ENCODE measurements around the gene LRIF1. TPM values are rescaled to one million over a fixed set of nuclear protein-coding genes. Genes with fewer than 3 reads are reported as not detected.

Gene LRIF1
- total and polyA plus RNA-seq, 2 of the 8 experiments (the other 6 are each of a cell fraction or from before 2014, with no cell fraction given): 5.2 to 19.3 TPM

DNA sequence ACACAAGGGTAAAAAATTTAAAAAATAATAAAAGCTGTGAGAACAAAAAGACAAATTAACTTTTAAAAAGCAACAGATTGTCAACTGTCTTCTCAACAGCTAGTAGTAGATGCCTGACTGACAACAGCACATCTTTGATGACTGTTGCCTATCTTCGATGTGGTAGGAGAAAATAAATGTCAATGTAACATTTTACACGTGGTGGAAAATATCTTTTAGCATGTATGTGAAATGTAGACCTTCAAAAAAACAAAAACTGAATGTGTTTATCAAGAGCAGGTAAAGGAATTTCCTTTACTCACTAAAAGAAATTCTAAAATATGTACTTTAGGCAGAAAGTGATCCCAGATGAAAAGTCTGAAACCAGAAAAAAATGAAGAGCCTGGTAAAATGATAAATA, 47.9 kb downstream of the LRIF1 start:
- 64% methylated on average over 2 of the region's 2 CpGs; no CpG with 5 or more reads in 1 of the 2 experiments for WGBS, 2 experiments (ENCODE audit: extremely low coverage in 1 of 2, insufficient coverage in 1 of 2, insufficient read length in 1 of 2, insufficient replicate concordance in 2 of 2, low coverage in 1 of 2, low lambda C conversion rate in 2 of 2, missing lambda C conversion rate in 1 of 2)
- TF ChIP-seq BRCA1 (IDR thresholded peaks at IDR 0.05; ENCODE audit: low read depth, low read length): no peak
- no peak for TF ChIP-seq SIX5 (IDR thresholded peaks at IDR 0.05; ENCODE audit: low read depth, low read length)
- no peak for TF ChIP-seq GTF2F1 (IDR thresholded peaks at IDR 0.05; ENCODE audit: borderline replicate concordance, low read depth, low read length)
- TF ChIP-seq RNF2 (IDR thresholded peaks at IDR 0.05; ENCODE audit: borderline replicate concordance, low read depth, low read length, missing control alignments, poor library complexity, severe bottlenecking): no peak
- no peak for TF ChIP-seq JUN (IDR thresholded peaks at IDR 0.05; ENCODE audit: low read depth, low read length)
- TF ChIP-seq EZH2 (IDR thresholded peaks at IDR 0.05; ENCODE audit: low read depth, low read length, severe bottlenecking): no peak
- no peak for TF ChIP-seq CHD2 (IDR thresholded peaks at IDR 0.05; ENCODE audit: low read length)
- TF ChIP-seq, protein P1, sequence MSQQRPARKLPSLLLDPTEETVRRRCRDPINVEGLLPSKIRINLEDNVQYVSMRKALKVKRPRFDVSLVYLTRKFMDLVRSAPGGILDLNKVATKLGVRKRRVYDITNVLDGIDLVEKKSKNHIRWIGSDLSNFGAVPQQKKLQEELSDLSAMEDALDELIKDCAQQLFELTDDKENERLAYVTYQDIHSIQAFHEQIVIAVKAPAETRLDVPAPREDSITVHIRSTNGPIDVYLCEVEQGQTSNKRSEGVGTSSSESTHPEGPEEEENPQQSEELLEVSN (IDR thresholded peaks at IDR 0.05): no peak
- no peak for TF ChIP-seq CHD1 (IDR thresholded peaks at IDR 0.05; ENCODE audit: low read depth, low read length)
- TF ChIP-seq HDAC6 (IDR thresholded peaks at IDR 0.05; ENCODE audit: low read depth, low read length): no peak
- TF ChIP-seq, protein P2, sequence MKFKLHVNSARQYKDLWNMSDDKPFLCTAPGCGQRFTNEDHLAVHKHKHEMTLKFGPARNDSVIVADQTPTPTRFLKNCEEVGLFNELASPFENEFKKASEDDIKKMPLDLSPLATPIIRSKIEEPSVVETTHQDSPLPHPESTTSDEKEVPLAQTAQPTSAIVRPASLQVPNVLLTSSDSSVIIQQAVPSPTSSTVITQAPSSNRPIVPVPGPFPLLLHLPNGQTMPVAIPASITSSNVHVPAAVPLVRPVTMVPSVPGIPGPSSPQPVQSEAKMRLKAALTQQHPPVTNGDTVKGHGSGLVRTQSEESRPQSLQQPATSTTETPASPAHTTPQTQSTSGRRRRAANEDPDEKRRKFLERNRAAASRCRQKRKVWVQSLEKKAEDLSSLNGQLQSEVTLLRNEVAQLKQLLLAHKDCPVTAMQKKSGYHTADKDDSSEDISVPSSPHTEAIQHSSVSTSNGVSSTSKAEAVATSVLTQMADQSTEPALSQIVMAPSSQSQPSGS (IDR thresholded peaks at IDR 0.05; ENCODE audit: low read length): no peak
- no peak for TF ChIP-seq TBP (IDR thresholded peaks at IDR 0.05; ENCODE audit: low read depth, low read length)
- H3K27me3 ChIP-seq (replicated peaks in 1 of 4; ENCODE audit: control insufficient read depth in 3 of 4, extremely low read depth in 1 of 4, insufficient read depth in 3 of 4, low read length in 3 of 4): no peaks in the 10 kb centered on the region
- H3K56ac ChIP-seq (replicated peaks; ENCODE audit: insufficient read length, low read depth, low read length): no peak overlapping the region
- no peak overlapping the region for H3K4me2 ChIP-seq (ENCODE audit: insufficient read depth in 1 of 2, low read depth in 2 of 2, low read length in 2 of 2)
- no peak overlapping the region for H3K18ac ChIP-seq (ENCODE audit: extremely low read depth, low read length)
- no peak overlapping the region for H2BK120ac ChIP-seq (replicated peaks; ENCODE audit: low read depth, low read length)
- H3K23me2 ChIP-seq (ENCODE audit: low read depth, low read length): no peaks in the 10 kb centered on the region
- H3K14ac ChIP-seq (ENCODE audit: insufficient read length): no peak overlapping the region
- no peak overlapping the region for H4K5ac ChIP-seq (ENCODE audit: insufficient read length, low read depth, low read length)
- ChIA-PET POLR2A (ENCODE audit: partially characterized antibody) (no interaction called here), CTCF (ENCODE audit: partially characterized antibody) (no interaction called here)
- no peaks in the 10 kb centered on the region; a peak in 1 of 7 replicates for H3K4me1 ChIP-seq (replicated peaks in 1 of 4; ENCODE audit: control insufficient read depth in 3 of 4, insufficient read depth in 4 of 4, low read length in 3 of 4)
- H4K20me1 ChIP-seq (replicated peaks in 1 of 2; ENCODE audit: control insufficient read depth in 1 of 2, insufficient read depth in 2 of 2, low read length in 2 of 2): no peaks in the 10 kb centered on the region
- no peak overlapping the region for H3K23ac ChIP-seq (ENCODE audit: insufficient read length)
- no peak overlapping the region for H3K4me3 ChIP-seq (ENCODE audit: extremely low read depth in 1 of 4, insufficient read depth in 2 of 4, low read depth in 3 of 4, low read length in 4 of 4)
- H2BK5ac ChIP-seq (ENCODE audit: low read depth, low read length): no peak overlapping the region
- no peak overlapping the region for H2BK20ac ChIP-seq (ENCODE audit: low read length)
- no peak overlapping the region for H2BK15ac ChIP-seq (ENCODE audit: low read length)
- H3K79me1 ChIP-seq (ENCODE audit: low read depth, low read length): no peaks in the 10 kb centered on the region
- no peak overlapping the region for H2AK5ac ChIP-seq (ENCODE audit: low read depth, low read length)
- DNase-seq (ENCODE audit: low read depth in 1 of 2, low spot score in 2 of 2) (no peak), FAIRE-seq (no peak)
- no peak overlapping the region for H4K8ac ChIP-seq (ENCODE audit: extremely low read depth, insufficient read depth, low read length)
- H4K91ac ChIP-seq (replicated peaks; ENCODE audit: insufficient read length, low read length): no peak overlapping the region
- no peak overlapping the region for H3K4ac ChIP-seq (replicated peaks; ENCODE audit: insufficient read length, low read depth, low read length)
- peaks cover 0 to 4% of the 10 kb centered on the region in 2 experiments; a peak in 1 of 4 replicates for H3K9me3 ChIP-seq (ENCODE audit: insufficient read depth in 2 of 2, low read depth in 1 of 2, low read length in 1 of 2)
- no peaks in the 10 kb centered on the region for H3K36me3 ChIP-seq (ENCODE audit: control insufficient read depth in 2 of 4, insufficient read depth in 4 of 4, low read length in 3 of 4)
- H3K9ac ChIP-seq (replicated peaks in 1 of 4; ENCODE audit: extremely low read depth in 1 of 4, low read depth in 3 of 4, low read length in 3 of 4): no peak overlapping the region
- H2BK12ac ChIP-seq (ENCODE audit: low read depth, low read length): no peak overlapping the region
- H3K27ac ChIP-seq (ENCODE audit: low read depth, low read length): no peak overlapping the region
- H3K79me2 ChIP-seq (ENCODE audit: control insufficient read depth in 1 of 2, insufficient read depth in 2 of 2, low read length in 2 of 2): no peaks in the 10 kb centered on the region
- no peak overlapping the region for H2AFZ ChIP-seq (ENCODE audit: low read length)
